ENCODE measurements around the gene BRCC3. TPM values are rescaled to one million over a fixed set of nuclear protein-coding genes. Genes with fewer than 3 reads are reported as not detected.

Gene BRCC3
- total RNA-seq, 1 experiment from 2014 or later: 37.4 TPM

GRCh38 chrX:155023907-155024833, 47.1 kb upstream of the BRCC3 start:
- no TSS peak for BruUV-seq (replicated peaks)
- Histone ChIP-seq H3K9me3 (ENCODE audit: control insufficient read depth, insufficient read depth, low read depth, low read length) (no peaks in the 10 kb centered on the region), H3K27me3 (ENCODE audit: control insufficient read depth, insufficient read depth, low read length) (no peaks in the 10 kb centered on the region), H3K27ac (ENCODE audit: low read length) (no peak overlapping the region), H3K4me3 (ENCODE audit: low read depth in 2 of 2, low read length in 2 of 2) (no peak overlapping the region), H3K4me1 (ENCODE audit: control insufficient read depth, insufficient read depth, low read length) (peaks cover 16% of the 10 kb centered on the region), H3K36me3 (ENCODE audit: control insufficient read depth, insufficient read depth, low read length) (no peaks in the 10 kb centered on the region)
- ATAC-seq (no peak), DNase-seq (ENCODE audit: low read depth, low spot score) (no peak)
- TF ChIP-seq SIN3A (IDR thresholded peaks at IDR 0.05; ENCODE audit: borderline replicate concordance, insufficient read depth, low read depth, low read length) (no peak), CTCF (IDR thresholded peaks at IDR 0.05) (no peak), TCF7L2 (IDR thresholded peaks at IDR 0.05; ENCODE audit: low read depth, low read length) (no peak), REST (IDR thresholded peaks at IDR 0.05; ENCODE audit: insufficient read depth in 1 of 2, low read depth in 2 of 2, low read length in 1 of 2) (no peak), POLR2AphosphoS5 (IDR thresholded peaks at IDR 0.05; ENCODE audit: low read depth, low read length) (no peak)
- CTCF ChIA-PET: no interaction called here
- intact Hi-C loops (cut with micrococcal nuclease; ENCODE audit: unreplicated experiment) (no loop called here), in situ Hi-C loops (cut with HindIII; ENCODE audit: low pct_unique_long_range_greater_than_20kb, low sequenced_read_pairs) (no loop called here)
- POLR2A ChIA-PET: no interaction called here

GRCh38 chrX:155026420-155026726, 44.9 kb upstream of the BRCC3 start:
- Histone ChIP-seq H3K4me3 (ENCODE audit: low read depth in 2 of 2, low read length in 2 of 2) (peak overlapping the region; percentile 72 to 89), H3K9me3 (ENCODE audit: control insufficient read depth, insufficient read depth, low read depth, low read length) (no peaks in the 10 kb centered on the region), H3K4me1 (ENCODE audit: control insufficient read depth, insufficient read depth, low read length) (peaks cover 17% of the 10 kb centered on the region), H3K27ac (ENCODE audit: low read length) (peak overlapping the region; percentile 91), H3K36me3 (ENCODE audit: control insufficient read depth, insufficient read depth, low read length) (no peaks in the 10 kb centered on the region), H3K27me3 (ENCODE audit: control insufficient read depth, insufficient read depth, low read length) (no peaks in the 10 kb centered on the region)
- no TSS peak for BruUV-seq (replicated peaks)
- in situ Hi-C loops (cut with HindIII; ENCODE audit: low pct_unique_long_range_greater_than_20kb, low sequenced_read_pairs) (no loop called here), intact Hi-C loops (cut with micrococcal nuclease; ENCODE audit: unreplicated experiment) (no loop called here)
- ChIA-PET POLR2A (interaction anchor here (0.6 to 1.0 kb wide), 10 partner anchors 8 to 291 kb away, joined by 3 to 29 read pairs (median 6); no protein-coding TSS in a partner anchor), CTCF (interaction anchor here (0.7 kb wide), 1 partner anchor 109 kb away, joined by 4 read pairs; no protein-coding TSS in a partner anchor)
- ATAC-seq (no peak), DNase-seq (ENCODE audit: low read depth, low spot score) (no peak)
- no peak for TF ChIP-seq REST (IDR thresholded peaks at IDR 0.05; ENCODE audit: insufficient read depth in 1 of 2, low read depth in 2 of 2, low read length in 1 of 2)
- TF ChIP-seq POLR2AphosphoS5 (IDR thresholded peaks at IDR 0.05; ENCODE audit: low read depth, low read length): no peak; the same call in 1 of the 2 replicates
- TF ChIP-seq CTCF (IDR thresholded peaks at IDR 0.05): no peak
- TF ChIP-seq TCF7L2 (IDR thresholded peaks at IDR 0.05; ENCODE audit: low read depth, low read length): no peak
- no peak for TF ChIP-seq SIN3A (IDR thresholded peaks at IDR 0.05; ENCODE audit: borderline replicate concordance, insufficient read depth, low read depth, low read length)
